GM15510 (cell line): ENCODE data around the gene FHOD3.

Experiments
- POLR2A ChIP-seq: IDR thresholded peaks from 3 replicates; pipeline ENCODE4 v1.6.1; 2011; ENCODE audit warnings: borderline replicate concordance; ENCODE audit not compliant: insufficient read length; ENCODE audit errors: extremely low read depth

The FHOD3 gene

GRCh38 chr18:36667811-36668210, 370.3 kb downstream of the FHOD3 start:
- TF ChIP-seq POLR2A = no peak

GRCh38 chr18:36668349-36668748, 370.8 kb downstream of the FHOD3 start:
- TF ChIP-seq POLR2A = no peak

DNA sequence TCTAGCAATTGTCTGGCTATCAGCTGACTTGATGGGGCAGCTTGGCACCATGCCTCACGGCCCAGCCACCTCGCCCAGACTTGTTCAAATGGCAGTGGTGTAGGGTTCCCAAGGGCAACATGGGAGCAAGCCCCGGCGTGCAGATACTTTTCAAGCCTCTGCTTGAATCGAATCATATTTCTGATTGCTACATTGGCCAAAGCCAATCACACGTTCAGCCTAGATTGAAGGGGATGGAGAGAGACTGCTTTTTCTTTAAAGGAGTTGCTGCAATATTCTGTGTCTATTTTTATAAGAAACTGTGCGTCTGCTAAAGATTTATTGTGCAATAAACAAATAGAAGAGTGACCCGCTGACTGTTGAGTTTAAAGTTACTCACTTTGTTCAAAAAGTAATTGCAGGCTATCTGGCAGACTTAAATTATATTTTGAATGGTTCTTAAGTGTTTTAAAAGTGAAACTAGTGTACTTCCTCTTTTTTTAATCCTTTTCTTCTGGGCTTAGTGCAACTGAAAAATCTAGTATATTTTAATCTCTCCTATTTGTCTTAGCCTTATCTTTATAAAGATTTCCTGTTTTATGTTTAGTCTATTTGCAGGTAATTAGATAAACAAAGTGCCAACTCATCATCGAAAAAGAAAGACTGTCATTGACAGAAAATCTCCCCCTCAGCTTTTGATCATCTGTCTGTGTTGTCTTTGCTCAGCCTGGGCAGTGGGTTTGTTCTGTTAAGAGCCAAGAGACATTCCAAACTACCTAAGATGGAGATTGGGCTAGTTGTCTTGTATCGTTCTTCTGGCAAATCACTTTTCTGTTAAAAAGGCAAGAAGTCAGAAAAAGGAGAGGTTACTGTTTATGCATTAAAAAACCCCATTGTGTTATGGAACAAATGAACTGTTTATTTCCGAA, 375.2 kb downstream of the FHOD3 start:
- no peak for TF ChIP-seq POLR2A

- TF ChIP-seq POLR2A = no peak
These were observed 375.9 kb downstream of the FHOD3 start for GRCh38 chr18:36673452-36673851.

DNA sequence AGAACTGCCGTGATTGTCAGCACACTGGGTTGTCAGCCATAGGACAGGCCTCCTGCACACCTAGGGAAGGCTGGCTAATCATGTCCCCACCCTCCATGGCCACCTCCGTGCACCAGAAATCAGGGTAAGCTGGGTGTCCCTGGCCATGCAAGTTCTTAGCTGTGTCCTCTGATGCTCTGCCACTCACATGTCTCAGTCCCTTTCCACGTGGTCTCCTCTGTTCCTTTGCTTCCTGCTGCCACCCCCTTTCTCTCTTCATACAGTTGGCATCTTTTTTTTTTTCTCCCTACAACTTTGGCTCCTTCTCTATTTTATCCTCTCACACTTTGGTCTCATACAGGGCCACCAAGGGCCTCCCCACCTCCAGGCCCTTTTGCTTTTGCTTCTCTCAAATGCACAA, 377.6 kb downstream of the FHOD3 start:
- TF ChIP-seq POLR2A = no peak

DNA sequence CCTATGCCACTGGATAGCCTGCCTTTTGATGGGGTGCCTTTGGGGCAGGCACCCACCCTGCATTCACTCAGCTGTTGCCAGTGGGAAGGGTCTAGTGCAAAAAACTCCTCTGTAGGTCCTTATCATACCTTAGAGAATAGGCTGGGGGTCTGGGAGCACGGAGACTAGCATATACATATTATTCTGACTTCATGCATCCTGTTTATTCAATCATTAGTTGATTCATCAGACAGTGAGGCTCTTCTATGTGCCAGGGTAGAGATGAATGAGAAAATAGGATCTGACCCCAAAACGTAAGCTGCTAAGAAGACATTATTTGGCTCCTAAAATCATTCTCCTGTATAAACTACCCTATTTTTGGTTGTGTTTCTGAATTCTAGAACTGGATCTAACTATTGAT, 378.0 kb downstream of the FHOD3 start:
- TF ChIP-seq POLR2A = no peak

DNA sequence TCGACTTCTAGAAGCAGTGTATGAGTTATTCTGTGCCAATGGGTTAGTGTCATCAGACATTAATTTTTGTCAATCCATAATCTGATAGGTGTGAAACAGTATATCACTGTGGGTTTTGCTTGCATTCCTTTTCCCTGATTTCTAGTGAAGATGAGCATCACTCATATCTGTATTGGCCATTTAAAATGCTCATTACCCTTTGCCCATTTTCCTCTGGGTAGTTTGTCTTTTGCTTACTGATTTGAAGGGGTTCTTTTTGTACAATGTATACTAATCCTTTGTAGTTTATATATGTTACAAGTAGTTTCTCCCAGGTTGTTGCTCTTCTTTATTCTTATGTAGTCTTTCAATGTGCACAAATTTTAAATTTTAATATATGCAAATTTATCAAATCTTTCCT, 379.1 kb downstream of the FHOD3 start:
- TF ChIP-seq POLR2A = no peak

DNA sequence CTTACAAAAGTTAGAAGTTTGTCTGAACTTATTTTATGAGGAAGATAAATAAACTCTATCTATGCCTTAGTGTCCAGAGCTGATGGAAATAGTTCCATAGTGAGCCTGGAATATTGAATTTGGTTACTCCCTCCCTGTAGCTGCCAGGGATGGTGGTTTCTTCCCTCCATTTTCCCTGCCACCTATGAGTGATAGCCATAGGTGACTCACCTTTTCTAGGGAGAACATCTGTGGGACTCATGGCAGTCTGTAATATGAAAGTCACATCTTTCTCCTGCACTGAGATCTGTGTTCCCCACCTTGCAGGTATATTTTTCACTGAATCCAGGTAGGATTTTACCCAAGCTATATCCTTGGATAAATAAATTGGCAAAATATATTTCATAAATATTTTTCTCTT, 382.5 kb downstream of the FHOD3 start:
- no peak for TF ChIP-seq POLR2A

DNA sequence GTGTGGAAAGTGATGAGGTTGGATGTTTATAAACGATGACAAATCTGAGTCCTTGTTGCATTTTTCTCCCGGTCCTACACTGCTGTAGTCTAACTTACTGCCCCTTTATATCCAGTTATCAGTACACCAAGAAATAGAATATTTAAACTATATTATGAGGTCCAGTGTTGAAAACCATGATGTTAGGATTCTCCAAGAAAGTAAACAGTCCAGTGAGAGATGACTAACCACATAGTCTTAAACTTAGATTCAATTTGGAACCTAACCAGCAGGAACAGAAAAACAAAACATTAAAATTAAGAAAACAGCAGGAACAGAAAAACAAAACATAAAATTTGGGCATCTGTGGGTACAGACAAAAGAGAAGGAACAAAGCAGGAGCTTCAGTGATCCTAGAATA, 388.1 kb downstream of the FHOD3 start:
- TF ChIP-seq POLR2A = no peak

DNA sequence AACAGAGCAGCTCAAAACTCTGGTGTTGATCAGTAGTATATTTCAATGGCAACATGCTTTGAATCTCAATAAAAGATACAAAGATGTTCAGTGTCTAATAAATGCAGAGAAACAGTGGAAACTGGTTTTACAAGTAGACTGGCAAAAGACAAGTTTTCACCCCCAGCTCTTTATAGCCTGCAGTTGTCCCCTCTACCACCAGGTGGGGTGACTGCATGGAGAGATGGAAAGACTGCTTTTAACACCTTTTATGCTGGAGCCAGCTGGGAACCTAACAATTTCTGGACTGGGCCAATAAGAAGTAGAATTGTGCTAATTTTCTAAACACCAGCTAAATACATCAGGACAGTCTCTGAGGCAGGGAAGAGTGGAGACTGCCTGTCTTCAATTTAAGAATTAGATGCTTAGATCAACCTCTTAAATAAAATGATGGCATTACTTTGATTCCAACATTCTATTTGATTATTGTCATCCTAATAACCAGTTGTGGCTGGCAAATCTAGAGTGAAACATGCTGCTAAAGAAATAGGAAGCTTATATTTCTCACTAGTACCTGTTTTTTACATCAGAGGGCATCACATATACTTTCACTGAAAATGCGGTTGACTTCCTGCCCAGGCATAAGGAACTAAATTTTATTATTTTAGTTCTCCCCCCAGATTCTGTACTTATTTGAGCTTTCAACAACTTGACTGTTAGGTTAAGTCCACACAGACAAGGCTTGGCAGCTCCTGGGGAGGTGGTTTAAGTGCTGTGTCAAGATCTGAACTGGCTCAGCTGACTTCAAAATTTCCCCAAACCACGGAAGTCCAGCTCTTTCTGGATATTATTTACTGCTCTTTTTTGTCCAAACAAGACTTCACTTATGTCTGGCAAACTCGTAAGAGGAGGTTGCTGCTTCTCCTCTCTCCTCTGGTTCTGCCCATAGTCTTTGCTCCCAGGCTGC, 390.8 kb downstream of the FHOD3 start:
- TF ChIP-seq POLR2A = no peak

DNA sequence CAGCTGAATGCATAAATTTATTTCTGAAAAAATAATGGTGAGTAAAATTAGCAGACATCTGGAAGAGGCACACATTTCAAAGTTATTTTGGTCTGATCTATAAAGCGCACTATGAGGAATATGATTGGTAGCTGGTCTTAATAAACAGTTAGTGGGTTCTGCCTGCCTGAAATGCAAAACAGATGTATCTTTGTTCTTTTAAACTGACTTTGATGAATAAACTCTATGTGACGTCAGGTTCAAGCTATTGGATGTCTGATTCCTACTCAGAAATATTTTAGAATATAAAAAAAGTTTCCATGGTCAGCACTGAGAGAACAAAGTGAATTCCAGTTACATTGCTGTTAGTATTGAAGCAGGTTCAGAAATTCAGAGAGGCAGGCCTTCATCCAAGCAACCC, 394.9 kb downstream of the FHOD3 start:
- TF ChIP-seq POLR2A = no peak

GRCh38 chr18:36692921-36693332, 395.4 kb downstream of the FHOD3 start:
- TF ChIP-seq POLR2A = no peak

DNA sequence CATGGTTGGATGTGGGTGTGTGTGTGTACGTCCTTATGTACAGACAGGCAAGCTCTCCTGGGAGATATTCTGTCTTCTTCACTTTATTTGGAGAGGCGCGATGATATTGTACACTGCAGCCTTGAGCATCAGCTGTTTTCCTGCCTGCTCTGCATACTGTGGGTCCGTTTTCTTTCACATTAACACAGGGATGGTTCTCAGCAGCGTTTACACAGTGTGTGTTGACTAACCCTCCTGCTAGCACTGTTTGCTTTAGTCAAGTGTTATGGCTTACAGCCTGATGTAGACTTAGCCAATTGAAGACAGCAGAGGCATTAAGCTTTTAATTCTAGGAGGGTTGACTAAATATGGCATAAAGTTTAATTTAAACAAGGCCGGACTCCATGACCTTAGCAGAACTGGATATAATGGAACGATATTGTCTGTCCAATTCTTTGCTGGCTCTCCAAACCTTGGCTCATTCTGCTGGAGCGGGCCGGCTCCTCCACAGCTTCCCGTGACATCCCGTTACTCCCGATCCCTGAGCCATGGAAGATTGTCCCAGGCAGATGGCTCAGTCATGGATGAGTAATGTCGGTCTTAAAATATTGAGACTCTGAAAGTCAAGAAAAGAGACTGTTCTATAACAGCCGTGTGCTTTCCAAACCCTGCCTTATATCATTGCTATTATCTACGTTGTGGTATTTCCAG, 396.6 kb downstream of the FHOD3 start:
- TF ChIP-seq POLR2A = no peak

DNA sequence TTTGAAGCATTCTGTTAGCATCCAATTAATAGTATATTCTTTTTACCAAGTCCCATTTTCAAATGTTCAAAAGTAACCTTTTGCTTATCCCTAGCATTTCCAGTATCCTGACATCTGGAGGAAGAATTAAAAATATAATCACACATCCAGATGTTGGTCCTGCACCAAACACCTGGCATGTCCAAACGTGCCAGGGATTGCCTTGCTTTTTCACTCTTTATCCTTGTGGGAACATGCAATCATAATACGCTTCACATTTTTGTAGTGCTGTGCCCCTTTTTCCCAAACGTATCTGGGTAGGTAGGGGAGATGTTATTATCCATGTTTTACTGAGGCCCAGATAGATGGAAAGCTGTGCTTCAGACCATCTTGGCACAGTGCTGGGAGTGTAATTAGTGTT, 398.3 kb downstream of the FHOD3 start:
- no peak for TF ChIP-seq POLR2A

DNA sequence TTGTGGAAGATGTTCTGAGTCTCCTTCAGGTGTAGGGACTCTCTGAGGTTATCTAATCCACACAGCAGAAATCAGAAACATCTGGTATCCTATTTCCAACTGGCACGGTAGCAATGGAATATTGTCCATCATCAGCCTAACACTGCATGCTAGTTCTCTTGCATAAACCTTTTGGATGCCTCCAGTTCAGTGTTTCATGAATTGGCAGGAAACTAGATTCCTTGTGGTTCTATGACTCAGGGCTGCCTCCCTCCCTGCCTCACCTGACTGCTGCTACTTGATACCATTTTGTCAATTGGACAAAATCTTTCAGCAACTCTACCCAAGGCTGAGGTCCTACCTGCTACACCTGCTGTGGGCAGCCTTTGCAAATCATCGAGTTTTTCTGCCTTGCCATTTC, 400.4 kb downstream of the FHOD3 start:
- no peak for TF ChIP-seq POLR2A

DNA sequence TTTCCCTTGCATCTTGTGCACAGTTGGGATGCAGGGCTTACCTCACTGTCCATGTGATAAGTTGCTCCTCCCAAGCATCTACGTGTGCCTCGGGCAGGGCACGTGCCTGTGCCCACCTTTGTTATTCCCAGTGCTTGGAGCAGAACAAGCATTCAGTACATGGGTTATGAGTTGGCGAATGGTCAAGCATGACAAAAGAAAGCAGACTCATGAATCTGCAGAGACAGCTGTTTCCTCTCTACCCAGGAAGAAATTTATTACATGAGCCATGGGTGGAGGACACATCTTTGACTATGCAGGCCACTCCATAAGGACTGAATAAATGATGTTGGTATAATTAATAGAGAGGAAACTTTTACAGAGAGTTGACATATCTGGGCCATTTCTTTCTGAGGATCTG, 403.4 kb downstream of the FHOD3 start:
- no peak for TF ChIP-seq POLR2A

- no peak for TF ChIP-seq POLR2A
These were observed 405.0 kb downstream of the FHOD3 start for GRCh38 chr18:36702401-36703013.
